ENCODE data around the gene CORO7. TPM values are rescaled to one million over a fixed set of nuclear protein-coding genes. Genes with fewer than 3 reads are reported as not detected.

Gene CORO7
- total and polyA plus RNA-seq, 9 of the 15 experiments (the other 6 are each of a cell fraction or from before 2014, with no cell fraction given) = 0.45 to 77.2 (median 18.7) TPM

- Histone ChIP-seq H3K9ac (ENCODE audit: insufficient read depth in 1 of 2, low read depth in 2 of 2, low read length in 2 of 2) (no peak overlapping the region), H3K79me2 (ENCODE audit: control insufficient read depth, insufficient read depth, low read length) (no peaks in the 10 kb centered on the region), H2AFZ (ENCODE audit: low read depth, low read length) (no peak overlapping the region), H3K27me3 (ENCODE audit: control insufficient read depth in 2 of 2, insufficient read depth in 2 of 2, low read length in 2 of 2) (no peaks in the 10 kb centered on the region), H4K20me1 (replicated peaks; ENCODE audit: control insufficient read depth, insufficient read depth, low read length) (no peaks in the 10 kb centered on the region), H3K36me3 (ENCODE audit: control insufficient read depth, insufficient read depth, low read length) (peaks cover 92% of the 10 kb centered on the region; the same call in 2 of the 3 replicates), H3K27ac (ENCODE audit: extremely low read depth, low read depth, low read length) (no peak overlapping the region; the same call in 2 of the 3 replicates), H3K4me3 (no peak overlapping the region), H3K4me1 (replicated peaks in 1 of 2; ENCODE audit: control insufficient read depth in 2 of 2, insufficient read depth in 2 of 2, low read length in 2 of 2) (peaks cover 0 to 6% of the 10 kb centered on the region in 2 experiments; a peak in 1 of 5 replicates), H3K9me1 (ENCODE audit: control insufficient read depth, insufficient read depth, low read length) (no peaks in the 10 kb centered on the region), H3K9me3 (replicated peaks; ENCODE audit: control insufficient read depth, insufficient read depth, low read depth, low read length) (no peaks in the 10 kb centered on the region), H3K4me2 (ENCODE audit: insufficient read depth, low read length) (no peak overlapping the region)
- ATAC-seq (no peak), DNase-seq (ENCODE audit: extremely low read depth in 1 of 4, low spot score in 3 of 4) (no peak), FAIRE-seq (no peak)
- intact Hi-C loops (cut with micrococcal nuclease) (no loop called here), in situ Hi-C loops (cut with MboI) (no loop called here)
- ChIA-PET CTCF (ENCODE audit: low intra/inter-chr PET ratio) (no interaction called here), POLR2A (interaction anchor here (0.7 to 4.0 kb wide), 4 partner anchors 9 to 460 kb away, joined by 3 to 31 read pairs (median 4); no protein-coding TSS in a partner anchor)
- 90% methylated on average over 5 of the region's 5 CpGs for WGBS (ENCODE audit: insufficient coverage, low coverage, missing lambda C conversion rate)
- TF ChIP-seq STAG1 (CRISPR knock-in tag; IDR thresholded peaks at IDR 0.05; ENCODE audit: borderline replicate concordance) (no peak), TAF1 (IDR thresholded peaks at IDR 0.05; ENCODE audit: control insufficient read depth, extremely low read depth, insufficient read depth, low read length, severe bottlenecking) (no peak), ZBTB2 (IDR thresholded peaks at IDR 0.05) (no peak), EP300 (IDR thresholded peaks at IDR 0.05; ENCODE audit: low read length) (no peak), TFAM (CRISPR knock-in tag; conservative IDR thresholded peaks at IDR 0.05) (no peak), SLC30A9 (CRISPR knock-in tag; IDR thresholded peaks at IDR 0.05) (no peak)
- no TSS peak for BruUV-seq (replicated peaks)
These were observed 36.3 kb upstream of the CORO7 start for GRCh38 chr16:4452674-4453073.

Data from K562 (cell line).